Measurements from ENCODE around the gene CFAP161. TPM values are rescaled to one million over a fixed set of nuclear protein-coding genes. Genes with fewer than 3 reads are reported as not detected.

Gene CFAP161
- total RNA-seq, 1 experiment from 2014 or later = not detected

DNA sequence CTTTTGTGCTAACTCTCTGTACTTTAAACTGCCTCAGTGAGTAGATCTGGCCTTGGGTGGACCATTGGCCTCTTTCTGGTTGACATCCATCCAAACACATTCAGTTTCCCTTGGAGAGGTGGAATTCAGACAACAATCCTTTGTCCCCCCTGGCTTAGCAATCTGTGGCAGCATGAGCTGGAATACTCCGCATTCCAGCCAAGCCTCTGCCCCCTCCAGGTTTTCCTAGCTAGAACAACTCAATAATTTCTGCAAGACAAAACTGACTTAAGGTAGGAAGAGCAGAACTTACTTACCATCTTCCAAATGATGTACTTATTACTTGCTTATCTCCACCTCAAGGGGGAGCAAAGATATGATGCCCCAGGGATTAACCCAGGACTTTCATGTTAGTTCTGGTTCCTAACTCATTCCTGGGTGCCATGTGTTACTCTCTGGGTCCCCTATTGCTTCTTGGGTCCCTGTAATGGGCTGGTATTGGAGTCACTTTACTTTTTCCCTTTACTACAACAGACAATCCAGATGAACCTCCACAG lies 40.8 kb downstream of the CFAP161 start:
- TF ChIP-seq, protein P1, sequence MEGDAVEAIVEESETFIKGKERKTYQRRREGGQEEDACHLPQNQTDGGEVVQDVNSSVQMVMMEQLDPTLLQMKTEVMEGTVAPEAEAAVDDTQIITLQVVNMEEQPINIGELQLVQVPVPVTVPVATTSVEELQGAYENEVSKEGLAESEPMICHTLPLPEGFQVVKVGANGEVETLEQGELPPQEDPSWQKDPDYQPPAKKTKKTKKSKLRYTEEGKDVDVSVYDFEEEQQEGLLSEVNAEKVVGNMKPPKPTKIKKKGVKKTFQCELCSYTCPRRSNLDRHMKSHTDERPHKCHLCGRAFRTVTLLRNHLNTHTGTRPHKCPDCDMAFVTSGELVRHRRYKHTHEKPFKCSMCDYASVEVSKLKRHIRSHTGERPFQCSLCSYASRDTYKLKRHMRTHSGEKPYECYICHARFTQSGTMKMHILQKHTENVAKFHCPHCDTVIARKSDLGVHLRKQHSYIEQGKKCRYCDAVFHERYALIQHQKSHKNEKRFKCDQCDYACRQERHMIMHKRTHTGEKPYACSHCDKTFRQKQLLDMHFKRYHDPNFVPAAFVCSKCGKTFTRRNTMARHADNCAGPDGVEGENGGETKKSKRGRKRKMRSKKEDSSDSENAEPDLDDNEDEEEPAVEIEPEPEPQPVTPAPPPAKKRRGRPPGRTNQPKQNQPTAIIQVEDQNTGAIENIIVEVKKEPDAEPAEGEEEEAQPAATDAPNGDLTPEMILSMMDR (IDR thresholded peaks at IDR 0.05; ENCODE audit: unreplicated experiment) = no peak
- Mint-ChIP-seq H3K36me3 (ENCODE audit: insufficient read depth, unreplicated experiment) (no peaks in the 10 kb centered on the region), H3K27me3 (ENCODE audit: insufficient read depth, unreplicated experiment) (no peaks in the 10 kb centered on the region), H3K4me1 (ENCODE audit: insufficient read depth, unreplicated experiment) (peaks cover 15% of the 10 kb centered on the region), H3K9me3 (ENCODE audit: unreplicated experiment) (no peaks in the 10 kb centered on the region), H3K4me3 (ENCODE audit: unreplicated experiment) (no peak overlapping the region), H3K27ac (ENCODE audit: low read depth, unreplicated experiment) (no peak overlapping the region)
- BruUV-seq (replicated peaks) = no TSS peak
- POLR2A ChIA-PET = no interaction called here
- intact Hi-C loops (cut with micrococcal nuclease) = no loop called here
- CTCF ChIA-PET = interaction anchor here (0.7 to 2.7 kb wide), 4 partner anchors 15 to 91 kb away, joined by 3 to 12 read pairs (median 8); no protein-coding TSS in a partner anchor
- DNase-seq (ENCODE audit: unreplicated experiment) = no peak

- Mint-ChIP-seq H3K27ac (ENCODE audit: low read depth, unreplicated experiment) (no peak overlapping the region), H3K9me3 (ENCODE audit: unreplicated experiment) (no peaks in the 10 kb centered on the region), H3K4me1 (ENCODE audit: insufficient read depth, unreplicated experiment) (peaks cover 10% of the 10 kb centered on the region), H3K4me3 (ENCODE audit: unreplicated experiment) (no peak overlapping the region), H3K27me3 (ENCODE audit: insufficient read depth, unreplicated experiment) (no peaks in the 10 kb centered on the region), H3K36me3 (ENCODE audit: insufficient read depth, unreplicated experiment) (no peaks in the 10 kb centered on the region)
- BruUV-seq (replicated peaks) = no TSS peak
- CTCF ChIA-PET = interaction anchor here (0.7 to 2.1 kb wide), 2 partner anchors 15 to 39 kb away, joined by 3 to 9 read pairs; no protein-coding TSS in a partner anchor
- no peak for DNase-seq (ENCODE audit: unreplicated experiment)
- TF ChIP-seq, protein P1 (IDR thresholded peaks at IDR 0.05; ENCODE audit: unreplicated experiment) = no peak
- intact Hi-C loops (cut with micrococcal nuclease) = no loop called here
- POLR2A ChIA-PET = no interaction called here
These were observed 41.4 kb downstream of the CFAP161 start for GRCh38 chr15:81175496-81175895.

DNA sequence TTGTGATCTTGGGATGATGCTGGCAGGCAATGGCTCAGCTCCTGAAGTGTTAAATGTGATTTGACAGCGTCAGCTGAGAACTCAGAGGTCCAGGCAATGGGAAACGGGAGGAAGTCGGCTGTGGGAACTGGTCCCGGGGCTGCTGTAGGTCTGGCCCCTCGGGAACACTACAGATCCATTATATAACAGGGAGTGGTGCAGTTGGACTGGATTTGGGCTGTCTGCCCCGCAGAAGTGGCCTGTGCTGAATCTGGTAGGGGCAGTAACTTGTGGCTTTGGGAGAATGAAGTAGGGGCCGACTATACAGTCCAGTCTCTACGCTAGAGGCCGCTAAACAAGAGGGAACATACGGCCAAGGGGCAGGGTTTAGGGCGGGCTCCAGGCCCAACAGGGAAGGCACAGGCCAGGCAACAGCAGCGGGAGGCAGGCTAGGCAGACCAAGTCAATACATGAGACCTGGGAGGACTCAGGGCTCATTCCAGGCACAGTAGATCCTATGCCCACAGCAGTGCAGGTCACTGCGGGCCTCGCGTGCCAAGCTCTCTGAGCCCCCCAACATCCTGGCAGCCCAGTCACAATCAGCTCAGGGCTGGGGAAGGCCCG lies 42.3 kb downstream of the CFAP161 start:
- Mint-ChIP-seq H3K27ac (ENCODE audit: low read depth, unreplicated experiment) (no peak overlapping the region), H3K9me3 (ENCODE audit: unreplicated experiment) (no peaks in the 10 kb centered on the region), H3K4me1 (ENCODE audit: insufficient read depth, unreplicated experiment) (peaks cover 2% of the 10 kb centered on the region), H3K27me3 (ENCODE audit: insufficient read depth, unreplicated experiment) (no peaks in the 10 kb centered on the region), H3K36me3 (ENCODE audit: insufficient read depth, unreplicated experiment) (no peaks in the 10 kb centered on the region), H3K4me3 (ENCODE audit: unreplicated experiment) (no peak overlapping the region)
- DNase-seq (ENCODE audit: unreplicated experiment) = no peak
- intact Hi-C loops (cut with micrococcal nuclease) = no loop called here
- BruUV-seq (replicated peaks) = no TSS peak
- TF ChIP-seq, protein P1 (IDR thresholded peaks at IDR 0.05; ENCODE audit: unreplicated experiment) = no peak
- ChIA-PET CTCF (no interaction called here), POLR2A (no interaction called here)

GRCh38 chr15:81178365-81178764 lies 44.3 kb downstream of the CFAP161 start:
- H3K4me3 Mint-ChIP-seq (ENCODE audit: unreplicated experiment) = no peak overlapping the region
- no peaks in the 10 kb centered on the region for H3K4me1 Mint-ChIP-seq (ENCODE audit: insufficient read depth, unreplicated experiment)
- ChIA-PET POLR2A (no interaction called here), CTCF (interaction anchor here (0.6 to 1.4 kb wide), 5 partner anchors 11 to 222 kb away, joined by 3 to 4 read pairs (median 3); no protein-coding TSS in a partner anchor)
- H3K9me3 Mint-ChIP-seq (ENCODE audit: unreplicated experiment) = no peaks in the 10 kb centered on the region
- intact Hi-C loops (cut with micrococcal nuclease) = no loop called here
- TF ChIP-seq, protein P1 (IDR thresholded peaks at IDR 0.05; ENCODE audit: unreplicated experiment) = no peak
- H3K27ac Mint-ChIP-seq (ENCODE audit: low read depth, unreplicated experiment) = no peak overlapping the region
- H3K27me3 Mint-ChIP-seq (ENCODE audit: insufficient read depth, unreplicated experiment) = no peaks in the 10 kb centered on the region
- no peak for DNase-seq (ENCODE audit: unreplicated experiment)
- BruUV-seq (replicated peaks) = no TSS peak
- no peaks in the 10 kb centered on the region for H3K36me3 Mint-ChIP-seq (ENCODE audit: insufficient read depth, unreplicated experiment)

Data from MCF 10A (cell line).